T-cell (primary cell): ENCODE measurements around the gene STAM2. TPM values are rescaled to one million over a fixed set of nuclear protein-coding genes. Genes with fewer than 3 reads are reported as not detected.
"Not testable (repeated sequence)": the region's sequence is repeated elsewhere in the genome, so short reads cannot be mapped to it uniquely, and the experiment has no call there.

Experiments used
- ATAC-seq, 4 experiments: fragments of 200-7000 bp in 3 of 4; fragments of 150-1000 bp in 1 of 4; cut with Tn5 transposase; replicated peaks in 1 of 4; 1 replicate in 3 of 4; 2 replicates in 1 of 4; pipeline ENCODE4 v1.10.0; 2021; ENCODE audit warnings: moderate library complexity in 3 of 4, mild to moderate bottlenecking in 2 of 4, moderate number of reproducible peaks in 1 of 4
- CTCF ChIA-PET, 2 donors: fragments of 300-600 bp; sonication (Branson Sonifier 250); formaldehyde crosslinking; loops; one replicate each; lab custom pipeline; 2022; ENCODE audit warnings: antibody characterized with exemption in 2 of 2; lab: Charles Lee
- POLR2A ChIA-PET, 2 donors: fragments of 300-600 bp; sonication (Branson Sonifier 250); formaldehyde crosslinking; loops; one replicate each; lab custom pipeline; 2022; ENCODE audit warnings: antibody characterized with exemption in 2 of 2; lab: Charles Lee
- DNase-seq, 35 experiments: peaks; one replicate each; pipeline versions ENCODE4 v3.0.0 to v3.0.0-alpha.2; 2013 to 2023
- H3K27ac ChIP-seq: one replicate; pipeline ENCODE4 v1.5.1; 2013; ENCODE audit warnings: low read length
- H3K27me3 ChIP-seq, 2 experiments: replicated peaks in 1 of 2; 1 replicate in 1 of 2; 2 replicates in 1 of 2; pipeline versions ENCODE4 v1.6.1 to v1.7.0; 2013; ENCODE audit warnings: low read length in 1 of 2, mixed read lengths in 1 of 2; ENCODE audit not compliant: control insufficient read depth in 2 of 2, insufficient read depth in 2 of 2; ENCODE audit errors: extremely low read depth in 1 of 2
- H3K36me3 ChIP-seq, 2 donors: 1 replicate in 1 of 2; 2 replicates in 1 of 2; pipeline versions ENCODE4 v1.6.1 to v1.7.0; 2013; ENCODE audit warnings: low read length in 1 of 2; ENCODE audit not compliant: control insufficient read depth in 2 of 2, insufficient read depth in 1 of 2; ENCODE audit errors: extremely low read depth in 1 of 2
- H3K4me1 ChIP-seq, 2 experiments: 1 replicate in 1 of 2; 2 replicates in 1 of 2; pipeline versions ENCODE4 v1.6.1 to v1.7.0; 2013; ENCODE audit warnings: low read length in 2 of 2, mixed read lengths in 1 of 2; ENCODE audit not compliant: insufficient read depth in 2 of 2, control insufficient read depth in 1 of 2; ENCODE audit errors: extremely low read depth in 1 of 2
- H3K4me3 ChIP-seq, 2 donors: 1 replicate in 1 of 2; 2 replicates in 1 of 2; pipeline versions ENCODE4 v1.5.1 to v1.7.0; 2013; ENCODE audit warnings: mild to moderate bottlenecking in 2 of 2, low read length in 1 of 2, moderate library complexity in 1 of 2; ENCODE audit not compliant: control insufficient read depth in 1 of 2; ENCODE audit errors: extremely low read depth in 1 of 2
- H3K9me3 ChIP-seq: 2 replicates; pipeline ENCODE4 v1.7.0; 2013
- H3K27ac Mint-ChIP-seq, 2 donors: one replicate each; pipeline ENCODE4 v1.8.0; 2020 to 2021; ENCODE audit warnings: mild to moderate bottlenecking in 2 of 2, mixed read lengths in 2 of 2
- H3K27me3 Mint-ChIP-seq, 2 donors: one replicate each; pipeline ENCODE4 v1.8.0; 2021 to 2022; ENCODE audit warnings: mixed read lengths in 2 of 2
- H3K36me3 Mint-ChIP-seq: one replicate; pipeline ENCODE4 v1.8.0; 2021; ENCODE audit warnings: mixed read lengths
- H3K4me1 Mint-ChIP-seq, 3 donors: one replicate each; pipeline ENCODE4 v1.8.0; 2020 to 2022; ENCODE audit warnings: mixed read lengths in 3 of 3, mild to moderate bottlenecking in 1 of 3
- H3K4me3 Mint-ChIP-seq, 3 donors: one replicate each; pipeline ENCODE4 v1.8.0; 2020 to 2022; ENCODE audit warnings: mild to moderate bottlenecking in 3 of 3, mixed read lengths in 3 of 3, moderate library complexity in 3 of 3
- H3K9me3 Mint-ChIP-seq, 3 donors: one replicate each; pipeline ENCODE4 v1.8.0; 2020 to 2022; ENCODE audit warnings: mixed read lengths in 3 of 3
- WGBS: methylation state at CpG from one replicate; pipeline ENCODE4 v1.1.5; 2013; ENCODE audit warnings: missing lambda C conversion rate; ENCODE audit not compliant: insufficient coverage; 5-methylcytosine and 5-hydroxymethylcytosine counted together
- total RNA-seq, 35 experiments: library from RNA in 6 of 35; stranded (reverse) in 6 of 35; fragments of 120-200 nt in 1 of 35; gene quantifications; one replicate each; pipeline versions ENCODE4 v1.2.1 to v1.2.4 and lab custom pipeline; 2013 to 2026

The STAM2 gene
- total RNA-seq, 5 donors from 2014 or later (not counting 1 experiment from before 2014, with no cell fraction given) = 12.0 to 20.8 (median 19.3) TPM

DNA sequence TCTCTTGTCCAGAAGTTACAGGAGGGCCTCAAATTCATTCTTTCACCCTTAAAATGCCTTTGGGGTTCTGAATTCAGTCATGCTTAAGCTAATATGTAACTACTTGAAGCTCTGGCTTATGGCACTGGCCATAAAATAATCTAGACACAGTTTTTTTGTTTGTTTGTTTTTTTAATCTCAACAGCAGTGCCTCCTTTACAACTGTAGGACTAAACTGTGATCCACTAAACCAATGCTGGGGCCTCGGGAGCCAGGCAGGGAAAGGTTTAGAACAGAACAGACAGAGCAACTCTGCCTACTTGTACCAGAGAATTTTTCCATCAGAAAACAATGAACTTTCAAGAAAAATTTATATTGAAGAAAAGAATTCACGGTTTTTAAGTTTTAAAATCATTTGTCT, 1.7 kb downstream of the STAM2 start:
- peaks cover 6% of the 10 kb centered on the region for H3K36me3 Mint-ChIP-seq
- ChIA-PET POLR2A (no interaction called here), CTCF (interaction anchor here (1.1 to 3.2 kb wide), 3 partner anchors 462 kb away, joined by 3 to 30 read pairs (median 4); no protein-coding TSS in a partner anchor)
- no peaks in the 10 kb centered on the region for H3K9me3 Mint-ChIP-seq
- no peak for DNase-seq
- no peak for ATAC-seq
- Histone ChIP-seq H3K36me3 (no peaks in the 10 kb centered on the region), H3K4me3 (no peak overlapping the region), H3K9me3 (no peaks in the 10 kb centered on the region), H3K27ac (no peak overlapping the region), H3K27me3 (no peaks in the 10 kb centered on the region), H3K4me1 (peaks cover 8 to 17% of the 10 kb centered on the region in 2 experiments)
- no CpG with 5 or more reads among the region's 2 CpGs for WGBS
- peak overlapping the region in 2 of 3 donors; percentile 31 to 99 for H3K4me3 Mint-ChIP-seq
- peaks cover 0 to 4% of the 10 kb centered on the region in 2 donors for H3K27me3 Mint-ChIP-seq
- H3K27ac Mint-ChIP-seq = no peak overlapping the region
- peaks cover 44 to 53% (median 53%) of the 10 kb centered on the region in 3 donors for H3K4me1 Mint-ChIP-seq

GRCh38 chr2:152172201-152172785, 3.3 kb downstream of the STAM2 start:
- POLR2A ChIA-PET, H3K9me3 ChIP-seq, H3K36me3 Mint-ChIP-seq, H3K27me3 ChIP-seq, H3K4me3 ChIP-seq, H3K27me3 Mint-ChIP-seq, ATAC-seq, H3K9me3 Mint-ChIP-seq, H3K36me3 ChIP-seq, DNase-seq, H3K27ac ChIP-seq: not testable (repeated sequence)
- 92% methylated on average over 2 of the region's 5 CpGs for WGBS
- H3K4me1 ChIP-seq = peaks cover 8 to 24% of the 10 kb centered on the region in 2 experiments
- Mint-ChIP-seq H3K4me3 (peak overlapping the region in 1 of 3 donors; percentile 41), H3K4me1 (peaks cover 55 to 63% (median 63%) of the 10 kb centered on the region in 3 donors), H3K27ac (peak overlapping the region in 1 of 2 donors; percentile 22)
- CTCF ChIA-PET = interaction anchor here in 1 of 2 donors (0.7 kb wide), 1 partner anchor 441 kb away, joined by 3 read pairs; no protein-coding TSS in a partner anchor

GRCh38 chr2:152171718-152172117, 3.8 kb downstream of the STAM2 start:
- no peak for ATAC-seq
- Mint-ChIP-seq H3K9me3 (no peaks in the 10 kb centered on the region), H3K27ac (peak overlapping the region in 1 of 2 donors; percentile 12), H3K36me3 (peaks cover 6% of the 10 kb centered on the region), H3K4me1 (peaks cover 57 to 66% (median 66%) of the 10 kb centered on the region in 3 donors), H3K27me3 (no peaks in the 10 kb centered on the region), H3K4me3 (peak overlapping the region in 1 of 3 donors; percentile 41)
- H3K9me3 ChIP-seq = no peaks in the 10 kb centered on the region
- H3K4me3 ChIP-seq = no peak overlapping the region
- H3K27ac ChIP-seq = no peak overlapping the region
- H3K27me3 ChIP-seq = no peaks in the 10 kb centered on the region
- DNase-seq = no peak
- POLR2A ChIA-PET = interaction anchor here in 1 of 2 donors (0.6 to 0.7 kb wide), 2 partner anchors 51 to 506 kb away, joined by 3 read pairs; no protein-coding TSS in a partner anchor
- no peaks in the 10 kb centered on the region for H3K36me3 ChIP-seq
- H3K4me1 ChIP-seq = peaks cover 8 to 24% of the 10 kb centered on the region in 2 experiments
- WGBS = 100% methylated on average over 2 of the region's 4 CpGs
- CTCF ChIA-PET = interaction anchor here in 1 of 2 donors (1.1 kb wide), 1 partner anchor 15 kb away, joined by 3 read pairs; no protein-coding TSS in a partner anchor

- ChIA-PET CTCF (interaction anchor here in 1 of 2 donors (0.6 to 0.9 kb wide), 2 partner anchors 754 to 943 kb away, joined by 3 to 4 read pairs; no protein-coding TSS in a partner anchor), POLR2A (interaction anchor here (0.6 to 0.7 kb wide), 2 partner anchors 471 to 695 kb away, joined by 3 to 4 read pairs; no protein-coding TSS in a partner anchor)
- not testable (repeated sequence) for H3K36me3 Mint-ChIP-seq, H3K27ac Mint-ChIP-seq, H3K36me3 ChIP-seq, H3K27me3 ChIP-seq, H3K27me3 Mint-ChIP-seq, H3K9me3 Mint-ChIP-seq, H3K27ac ChIP-seq, H3K9me3 ChIP-seq, ATAC-seq, DNase-seq, H3K4me3 ChIP-seq, H3K4me3 Mint-ChIP-seq
- H3K4me1 Mint-ChIP-seq = peaks cover 57 to 68% (median 63%) of the 10 kb centered on the region in 3 donors
- WGBS = no CpG with 5 or more reads among the region's 7 CpGs
- peaks cover 2 to 14% of the 10 kb centered on the region in 2 experiments for H3K4me1 ChIP-seq
Observed at GRCh38 chr2:152169158-152169557, 6.4 kb downstream of the STAM2 start.

DNA sequence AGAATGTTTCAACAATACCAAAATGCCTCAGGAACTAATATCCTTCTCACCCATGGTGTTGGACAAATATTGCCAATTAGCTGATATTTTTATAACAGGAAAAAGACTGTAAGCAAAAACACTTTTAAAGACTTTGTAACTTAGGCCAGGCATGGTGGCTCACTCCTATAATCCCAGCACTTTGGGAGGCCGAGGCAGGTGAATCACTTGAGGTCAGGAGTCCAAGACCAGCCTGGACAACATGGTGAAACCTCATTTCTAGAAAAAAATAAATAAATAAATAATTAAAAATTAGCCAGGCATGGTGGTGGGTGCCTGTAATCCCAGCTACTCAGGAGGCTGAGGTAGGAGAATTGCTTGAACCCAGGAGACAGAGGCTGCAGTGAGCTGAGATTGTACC, 8.1 kb downstream of the STAM2 start:
- H3K27me3 ChIP-seq, H3K4me3 Mint-ChIP-seq, CTCF ChIA-PET, H3K4me1 ChIP-seq, H3K9me3 Mint-ChIP-seq, ATAC-seq, H3K36me3 ChIP-seq, H3K27ac Mint-ChIP-seq, H3K27me3 Mint-ChIP-seq, DNase-seq, H3K4me3 ChIP-seq, H3K9me3 ChIP-seq, H3K27ac ChIP-seq: not testable (repeated sequence)
- POLR2A ChIA-PET = interaction anchor here in 1 of 2 donors (0.6 kb wide), 1 partner anchor 16 kb away, joined by 7 read pairs; no protein-coding TSS in a partner anchor
- peaks cover 48 to 68% (median 61%) of the 10 kb centered on the region in 3 donors for H3K4me1 Mint-ChIP-seq
- WGBS = no CpG with 5 or more reads among the region's 1 CpG
- H3K36me3 Mint-ChIP-seq = peaks cover 14% of the 10 kb centered on the region

GRCh38 chr2:152167065-152167464, 8.5 kb downstream of the STAM2 start:
- no peak overlapping the region for H3K27ac ChIP-seq
- DNase-seq (no peak), ATAC-seq (no peak)
- Mint-ChIP-seq H3K27me3 (no peaks in the 10 kb centered on the region), H3K4me3 (no peak overlapping the region), H3K4me1 (peaks cover 44 to 64% (median 57%) of the 10 kb centered on the region in 3 donors), H3K27ac (no peak overlapping the region), H3K9me3 (no peaks in the 10 kb centered on the region), H3K36me3 (peaks cover 14% of the 10 kb centered on the region)
- no peaks in the 10 kb centered on the region for H3K27me3 ChIP-seq
- no peak overlapping the region for H3K4me3 ChIP-seq
- no peaks in the 10 kb centered on the region for H3K9me3 ChIP-seq
- WGBS = no CpG with 5 or more reads among the region's 2 CpGs
- H3K4me1 ChIP-seq = peaks cover 0 to 7% of the 10 kb centered on the region in 2 experiments
- peaks cover 0 to 4% of the 10 kb centered on the region in 2 donors for H3K36me3 ChIP-seq
- CTCF ChIA-PET = no interaction called here
- POLR2A ChIA-PET = interaction anchor here in 1 of 2 donors (0.6 kb wide), 1 partner anchor 16 kb away, joined by 7 read pairs; no protein-coding TSS in a partner anchor
